HG03342 (cell line): ENCODE data around the gene C2CD5.
"Not testable (repeated sequence)": the region's sequence is repeated elsewhere in the genome, so short reads cannot be mapped to it uniquely, and the experiment has no call there.

ENCODE experiments used
- ATAC-seq: cut with Tn5 transposase; IDR thresholded peaks from one replicate; pipeline ENCODE4 v1.9.1; 2021; ENCODE audit warnings: mild to moderate bottlenecking, moderate library complexity; ENCODE audit not compliant: unreplicated experiment

Gene C2CD5

GRCh38 chr12:22544038-22544979, at the start of gene C2CD5:
TSS of gene C2CD5 (minus strand) at chr12:22544542. CDS start at chr12:22544150, 392 bp downstream.
- ATAC-seq, result peak; percentile 80

GRCh38 chr12:22593864-22594263, 49.5 kb upstream of the C2CD5 start:
- no peak for ATAC-seq

- no peak for ATAC-seq
Observed at GRCh38 chr12:22588817-22589216, 44.5 kb upstream of the C2CD5 start.

- no peak for ATAC-seq
Observed at GRCh38 chr12:22578328-22578727, 34.0 kb upstream of the C2CD5 start.

- ATAC-seq, result no peak
Observed at GRCh38 chr12:22577667-22578066, 33.3 kb upstream of the C2CD5 start.

GRCh38 chr12:22576473-22576872, 32.1 kb upstream of the C2CD5 start:
- ATAC-seq, result no peak

GRCh38 chr12:22576065-22576464, 31.7 kb upstream of the C2CD5 start:
- ATAC-seq, result no peak

- ATAC-seq, result no peak
Observed at GRCh38 chr12:22574921-22575320, 30.6 kb upstream of the C2CD5 start.

GRCh38 chr12:22573181-22573580, 28.8 kb upstream of the C2CD5 start:
- ATAC-seq, result no peak

- no peak for ATAC-seq
Observed at GRCh38 chr12:22569253-22569652, 24.9 kb upstream of the C2CD5 start.

- no peak for ATAC-seq
Observed at GRCh38 chr12:22562036-22563028, 18.0 kb upstream of the C2CD5 start.

GRCh38 chr12:22554750-22555149, 10.4 kb upstream of the C2CD5 start:
- ATAC-seq, result not testable (repeated sequence)

GRCh38 chr12:22551624-22552023, 7.3 kb upstream of the C2CD5 start:
- ATAC-seq, result no peak

- no peak for ATAC-seq
Observed at GRCh38 chr12:22545255-22545654, 913 bp upstream of the C2CD5 start.

GRCh38 chr12:22543246-22544037, 900 bp downstream of the C2CD5 start:
- ATAC-seq, result peak; percentile 49

- ATAC-seq, result no peak
Observed at GRCh38 chr12:22541496-22542155, 2.7 kb downstream of the C2CD5 start.

- ATAC-seq, result no peak
Observed at GRCh38 chr12:22539055-22539454, 5.3 kb downstream of the C2CD5 start.

GRCh38 chr12:22538311-22538710, 6.0 kb downstream of the C2CD5 start:
- ATAC-seq, result no peak

- no peak for ATAC-seq
Observed at GRCh38 chr12:22536971-22537544, 7.3 kb downstream of the C2CD5 start.
